ENCODE data around the gene SERPINE1. TPM values are rescaled to one million over a fixed set of nuclear protein-coding genes. Genes with fewer than 3 reads are reported as not detected.
"Not testable (repeated sequence)": the region's sequence is repeated elsewhere in the genome, so short reads cannot be mapped to it uniquely, and the experiment has no call there.

The SERPINE1 gene
- total RNA-seq, 4 donors from 2014 or later, result 1.3 to 26.2 (median 5.5) TPM

GRCh38 chr7:101104193-101104713 lies 22.7 kb upstream of the SERPINE1 start:
- no peak for TF ChIP-seq EP300 (IDR thresholded peaks at IDR 0.05; ENCODE audit: low read depth)
- TF ChIP-seq POLR2A (IDR thresholded peaks at IDR 0.05), result no peak
- TF ChIP-seq CTCF (IDR thresholded peaks at IDR 0.05), result no peak
- TF ChIP-seq POLR2AphosphoS5 (IDR thresholded peaks at IDR 0.05), result no peak
- Histone ChIP-seq H3K4me1 (peaks cover 6 to 24% (median 12%) of the 10 kb centered on the region in 4 donors), H3K27ac (no peak overlapping the region), H3K36me3 (no peaks in the 10 kb centered on the region), H3K4me3 (no peak overlapping the region), H3K27me3 (no peaks in the 10 kb centered on the region), H3K9me3 (no peaks in the 10 kb centered on the region)
- in situ Hi-C loops (cut with MboI; ENCODE audit: low pct_ligation_motif_present in 1 of 4, low pct_unique_long_range_greater_than_20kb in 1 of 4, low sequenced_read_pairs in 3 of 4), result no loop called here
- intact Hi-C loops (cut with DNase I; ENCODE audit: low total_unique reads), result no loop called here
- 72 to 77% methylated on average over 8 to 15 of the region's 15 CpGs for WGBS, 2 donors (ENCODE audit: low coverage in 1 of 2)
- DNase-seq, result no peak

- Histone ChIP-seq H3K27me3 (no peaks in the 10 kb centered on the region), H3K9me3 (no peaks in the 10 kb centered on the region), H3K27ac (no peak overlapping the region), H3K4me3 (no peak overlapping the region), H3K4me1 (peaks cover 6 to 20% (median 10%) of the 10 kb centered on the region in 4 donors), H3K36me3 (no peaks in the 10 kb centered on the region)
- no peak for DNase-seq
- in situ Hi-C loops (cut with MboI; ENCODE audit: low pct_ligation_motif_present in 1 of 4, low pct_unique_long_range_greater_than_20kb in 1 of 4, low sequenced_read_pairs in 3 of 4), result no loop called here
- 61% methylated on average over 3 of the region's 3 CpGs; no CpG with 5 or more reads in 1 of the 2 donors for WGBS, 2 donors (ENCODE audit: low coverage in 1 of 2)
- intact Hi-C loops (cut with DNase I; ENCODE audit: low total_unique reads), result no loop called here
- no peak for TF ChIP-seq EP300 (IDR thresholded peaks at IDR 0.05; ENCODE audit: low read depth)
- TF ChIP-seq POLR2AphosphoS5 (IDR thresholded peaks at IDR 0.05), result no peak
- TF ChIP-seq CTCF (IDR thresholded peaks at IDR 0.05), result no peak
- no peak for TF ChIP-seq POLR2A (IDR thresholded peaks at IDR 0.05)
Measured at GRCh38 chr7:101104799-101105198, 22.1 kb upstream of the SERPINE1 start.

- peaks cover 4 to 17% (median 7%) of the 10 kb centered on the region in 4 donors for H3K4me1 ChIP-seq
- intact Hi-C loops (cut with DNase I; ENCODE audit: low total_unique reads); DNase-seq; in situ Hi-C loops (cut with MboI; ENCODE audit: low pct_ligation_motif_present in 1 of 4, low pct_unique_long_range_greater_than_20kb in 1 of 4, low sequenced_read_pairs in 3 of 4); H3K9me3 ChIP-seq; H3K27ac ChIP-seq; H3K36me3 ChIP-seq; H3K4me3 ChIP-seq; H3K27me3 ChIP-seq: not testable (repeated sequence)
- 67 to 74% methylated on average over 3 to 5 of the region's 5 CpGs for WGBS, 2 donors (ENCODE audit: low coverage in 1 of 2)
Measured at GRCh38 chr7:101105248-101105647, 21.7 kb upstream of the SERPINE1 start.

- Histone ChIP-seq H3K27ac (no peak overlapping the region), H3K36me3 (no peaks in the 10 kb centered on the region), H3K27me3 (no peaks in the 10 kb centered on the region), H3K4me3 (no peak overlapping the region), H3K9me3 (no peaks in the 10 kb centered on the region), H3K4me1 (peaks cover 0 to 12% (median 2%) of the 10 kb centered on the region in 4 donors)
- 83 to 86% methylated on average over 1 to 7 of the region's 7 CpGs for WGBS, 2 donors (ENCODE audit: low coverage in 1 of 2)
- in situ Hi-C loops (cut with MboI; ENCODE audit: low pct_ligation_motif_present in 1 of 4, low pct_unique_long_range_greater_than_20kb in 1 of 4, low sequenced_read_pairs in 3 of 4), result no loop called here
- TF ChIP-seq CTCF (IDR thresholded peaks at IDR 0.05), result no peak
- TF ChIP-seq EP300 (IDR thresholded peaks at IDR 0.05; ENCODE audit: low read depth), result no peak
- TF ChIP-seq POLR2A (IDR thresholded peaks at IDR 0.05), result no peak
- TF ChIP-seq POLR2AphosphoS5 (IDR thresholded peaks at IDR 0.05), result no peak
- intact Hi-C loops (cut with DNase I; ENCODE audit: low total_unique reads), result no loop called here
- no peak for DNase-seq
Measured at GRCh38 chr7:101106386-101106785, 20.5 kb upstream of the SERPINE1 start.

DNA sequence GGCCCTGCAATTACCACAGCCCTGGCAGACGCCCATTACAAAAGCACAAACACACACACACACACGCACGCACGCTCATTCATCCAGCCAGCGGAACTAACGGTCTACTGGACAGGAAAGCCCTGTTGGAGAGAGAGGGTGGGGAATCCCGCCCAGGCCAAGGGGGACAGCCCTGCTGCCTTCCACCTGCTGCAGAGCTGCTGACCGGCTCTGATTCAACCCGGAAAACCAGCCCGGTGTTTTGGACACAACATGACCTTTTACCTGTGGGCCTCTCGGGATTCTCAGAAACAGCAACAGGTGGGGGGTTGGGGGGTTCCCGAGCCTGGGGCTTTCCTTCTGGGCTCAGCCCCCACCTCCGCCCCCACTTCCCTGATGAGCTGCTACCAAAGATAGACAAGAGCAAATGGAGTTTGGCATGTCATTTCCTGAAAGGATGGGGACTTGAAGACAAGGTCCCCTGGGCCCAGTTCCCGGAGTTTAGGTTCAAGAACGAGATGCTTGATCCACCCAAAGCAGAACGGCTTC lies 18.5 kb upstream of the SERPINE1 start:
- in situ Hi-C loops (cut with MboI; ENCODE audit: low pct_ligation_motif_present in 1 of 4, low pct_unique_long_range_greater_than_20kb in 1 of 4, low sequenced_read_pairs in 3 of 4) (no loop called here), intact Hi-C loops (cut with DNase I; ENCODE audit: low total_unique reads) (no loop called here)
- Histone ChIP-seq H3K27me3 (no peaks in the 10 kb centered on the region), H3K9me3 (no peaks in the 10 kb centered on the region), H3K4me1 (peaks cover 0 to 6% (median 0%) of the 10 kb centered on the region in 4 donors), H3K4me3 (no peak overlapping the region), H3K27ac (no peak overlapping the region), H3K36me3 (no peaks in the 10 kb centered on the region)
- DNase-seq, result no peak
- WGBS, 2 donors (ENCODE audit: low coverage in 1 of 2), result 0 to 59% methylated on average over 1 to 16 of the region's 16 CpGs
- peak in 1 of 3 donors; percentile 6 for TF ChIP-seq POLR2AphosphoS5 (IDR thresholded peaks at IDR 0.05)
- no peak for TF ChIP-seq POLR2A (IDR thresholded peaks at IDR 0.05)
- TF ChIP-seq EP300 (IDR thresholded peaks at IDR 0.05; ENCODE audit: low read depth), result no peak

All from transverse colon (tissue), 4 donors.